KG1 (cell line): ENCODE results near the gene CSRP1.
"Not testable (repeated sequence)": the region's sequence is repeated elsewhere in the genome, so short reads cannot be mapped to it uniquely, and the experiment has no call there.

Source experiments
- DNase-seq: peaks from one replicate; lab custom pipeline; 2025; lab: John Stamatoyannopoulos, UW

The CSRP1 gene

GRCh38 chr1:201506557-201507359, at the start of gene CSRP1:
CSRP1 (minus strand) TSS chr1:201507123; CDS start chr1:201496303, 10,820 bp downstream.
- peak; percentile 42 for DNase-seq

- DNase-seq, result no peak
These were observed 48.6 kb upstream of the CSRP1 start for GRCh38 chr1:201555593-201555945.

GRCh38 chr1:201554789-201555592, 48.1 kb upstream of the CSRP1 start:
- no peak for DNase-seq

GRCh38 chr1:201554190-201554600, 47.3 kb upstream of the CSRP1 start:
- DNase-seq, result no peak

- DNase-seq, result no peak
These were observed 46.7 kb upstream of the CSRP1 start for GRCh38 chr1:201553496-201554189.

- no peak for DNase-seq
These were observed 46.0 kb upstream of the CSRP1 start for GRCh38 chr1:201552941-201553351.

GRCh38 chr1:201551877-201552731, 45.2 kb upstream of the CSRP1 start:
- DNase-seq, result no peak

- no peak for DNase-seq
These were observed 44.2 kb upstream of the CSRP1 start for GRCh38 chr1:201551096-201551495.

GRCh38 chr1:201549522-201549921, 42.6 kb upstream of the CSRP1 start:
- not testable (repeated sequence) for DNase-seq

- no peak for DNase-seq
These were observed 39.0 kb upstream of the CSRP1 start for GRCh38 chr1:201545851-201546492.

- DNase-seq, result no peak
These were observed 37.8 kb upstream of the CSRP1 start for GRCh38 chr1:201544710-201545109.

GRCh38 chr1:201543871-201544642, 37.1 kb upstream of the CSRP1 start:
- no peak for DNase-seq

- no peak for DNase-seq
These were observed 35.5 kb upstream of the CSRP1 start for GRCh38 chr1:201542309-201543035.

GRCh38 chr1:201540846-201541735, 34.2 kb upstream of the CSRP1 start:
- no peak for DNase-seq

GRCh38 chr1:201539561-201540431, 32.9 kb upstream of the CSRP1 start:
- DNase-seq, result no peak

GRCh38 chr1:201538612-201539551, 32.0 kb upstream of the CSRP1 start, which contains the start of gene NAV1:
NAV1 (plus strand) TSS chr1:201539127; CDS start chr1:201622885, 83,758 bp downstream.
- no peak for DNase-seq
